Endothelial cell of umbilical vein (primary cell): Measurements from ENCODE around the gene CELA3B. TPM values are rescaled to one million over a fixed set of nuclear protein-coding genes. Genes with fewer than 3 reads are reported as not detected.

Experiments
- BruUV-seq: library from RNA; stranded (reverse); fragments of 400-500 nt; replicated peaks from 2 replicates; lab custom pipeline; 2021; lab: Mats Ljungman, UMichigan
- CTCF ChIA-PET: fragments of 300-600, 350-600 bp; sonication (Branson Sonifier 250); formaldehyde crosslinking; loops from one replicate; lab custom pipeline; 2021; ENCODE audit warnings: antibody characterized with exemption, inconsistent platforms; lab: Charles Lee
- POLR2A ChIA-PET: fragments of 300-600, 350-600 bp; sonication (Branson Sonifier 250); formaldehyde crosslinking; loops from one replicate; lab custom pipeline; 2021; ENCODE audit warnings: antibody characterized with exemption, inconsistent platforms; lab: Charles Lee
- DNase-seq: peaks from one replicate; pipeline ENCODE4 v3.0.0-alpha.2; 2011; ENCODE audit warnings: low read depth, low spot score
- FAIRE-seq: peaks from 2 replicates; lab custom pipeline; 2011; peaks lifted over from hg19 to GRCh38; lab: Jason Lieb, UNC
- H2AFZ ChIP-seq: 2 replicates; pipeline ENCODE4 v1.6.0; 2012; ENCODE audit warnings: low read depth, low read length, control low read depth, inconsistent platforms
- H3K27ac ChIP-seq: 2 replicates; pipeline ENCODE4 v1.5.1; 2011; ENCODE audit warnings: low read depth, mild to moderate bottlenecking, control low read depth, low read length, moderate library complexity; ENCODE audit not compliant: insufficient read depth
- H3K27me3 ChIP-seq, 2 experiments: 2 replicates each; pipeline versions ENCODE4 v1.6.0 to v1.6.1; 2011; ENCODE audit warnings: low read length in 2 of 2, mixed read lengths in 1 of 2; ENCODE audit not compliant: control insufficient read depth in 2 of 2, insufficient read depth in 2 of 2
- H3K36me3 ChIP-seq, 2 experiments: 2 replicates in 1 of 2; 3 replicates in 1 of 2; pipeline ENCODE4 v1.5.1; 2011; ENCODE audit warnings: low read length in 2 of 2, mild to moderate bottlenecking in 1 of 2, moderate library complexity in 1 of 2; ENCODE audit not compliant: control insufficient read depth in 2 of 2, insufficient read depth in 2 of 2; ENCODE audit errors: extremely low read depth in 1 of 2
- H3K4me1 ChIP-seq: 3 replicates; pipeline ENCODE4 v1.5.1; 2011; ENCODE audit warnings: mild to moderate bottlenecking, low read length; ENCODE audit not compliant: control insufficient read depth, insufficient read depth; ENCODE audit errors: extremely low read depth
- H3K4me2 ChIP-seq: 2 replicates; pipeline ENCODE4 v1.6.1; 2011; ENCODE audit warnings: low read length, control low read depth, mixed read lengths; ENCODE audit not compliant: insufficient read depth
- H3K4me3 ChIP-seq, 3 experiments: fragments of 200-600 bp in 1 of 3; sonication (generic), shearing (Covaris generic) in 1 of 3; replicated peaks in 1 of 3; 2 replicates each; pipeline ENCODE4 v1.5.1; 2011 to 2016; ENCODE audit warnings: control low read depth in 3 of 3, low read length in 3 of 3, mild to moderate bottlenecking in 2 of 3, inconsistent platforms in 1 of 3, low read depth in 1 of 3, moderate library complexity in 1 of 3; ENCODE audit not compliant: insufficient read depth in 1 of 3
- H3K79me2 ChIP-seq: 2 replicates; pipeline ENCODE4 v1.6.0; 2012; ENCODE audit warnings: low read length, inconsistent platforms; ENCODE audit not compliant: control insufficient read depth, insufficient read depth
- H3K9ac ChIP-seq: replicated peaks from 2 replicates; pipeline ENCODE3; 2011; ENCODE audit warnings: low read length, control low read depth; ENCODE audit not compliant: insufficient read depth; ENCODE audit errors: extremely low read depth
- H3K9me1 ChIP-seq: replicated peaks from 3 replicates; pipeline ENCODE4 v1.6.0; 2011; ENCODE audit warnings: mild to moderate bottlenecking, low read length; ENCODE audit not compliant: control insufficient read depth, insufficient read depth; ENCODE audit errors: extremely low read depth
- H3K9me3 ChIP-seq: replicated peaks from 2 replicates; pipeline ENCODE4 v1.5.1; 2012; ENCODE audit warnings: low read length, inconsistent platforms; ENCODE audit not compliant: control insufficient read depth, insufficient read depth
- H4K20me1 ChIP-seq: replicated peaks from 2 replicates; pipeline ENCODE3; 2011; ENCODE audit warnings: mild to moderate bottlenecking, low read length; ENCODE audit not compliant: control insufficient read depth, insufficient read depth; ENCODE audit errors: extremely low read depth
- FOS ChIP-seq: IDR thresholded peaks from 2 replicates; pipeline ENCODE4 v1.6.1; 2011; ENCODE audit warnings: mild to moderate bottlenecking, low read length, moderate library complexity, borderline replicate concordance; ENCODE audit not compliant: insufficient read depth
- MYC ChIP-seq: IDR thresholded peaks from one replicate; pipeline ENCODE4 v1.6.1; 2011; ENCODE audit warnings: mild to moderate bottlenecking, low read depth, low read length
- POLR2A ChIP-seq: IDR thresholded peaks from 2 replicates; pipeline ENCODE4 v1.6.1; 2012; ENCODE audit warnings: low read depth, mild to moderate bottlenecking, control low read depth, low read length
- POLR2AphosphoS5 ChIP-seq: IDR thresholded peaks from 2 replicates; pipeline ENCODE4 v1.6.1; 2012; ENCODE audit warnings: low read depth, mild to moderate bottlenecking, control low read depth, low read length, moderate library complexity; ENCODE audit not compliant: insufficient read depth
- dilution Hi-C: fragments of 300-500 bp; cut with MboI; formaldehyde crosslinking; loops from one replicate; pipeline ENCODE4 v1.15.0; 2019; ENCODE audit warnings: low sequenced_read_pairs; ENCODE audit not compliant: extremely low pct_ligation_motif_present
- intact Hi-C: fragments of 100-400 bp; cut with micrococcal nuclease; formaldehyde crosslinking; loops from one replicate; pipeline ENCODE4 v1.10.0; 2022
- polyA plus RNA-seq, 4 experiments: library from polyadenylated mRNA; depleted of rRNA in 3 of 4; stranded (reverse) in 3 of 4; unstranded in 1 of 4; fragments of >200 nt; gene quantifications; 2 replicates each; pipeline versions ENCODE4 v1.2.1 to v1.2.3, GENCODE V29; 2011 to 2012; ENCODE audit warnings: missing spikeins in 1 of 4
- total RNA-seq: library from RNA; stranded (reverse); gene quantifications from 2 replicates; pipeline ENCODE4 v1.2.3, GENCODE V29; 2021

Gene CELA3B
- total and polyA plus RNA-seq, 2 donors (not counting 3 experiments of a cell fraction or from before 2014, with no cell fraction given), result 0.32 TPM; not detected in 1

DNA sequence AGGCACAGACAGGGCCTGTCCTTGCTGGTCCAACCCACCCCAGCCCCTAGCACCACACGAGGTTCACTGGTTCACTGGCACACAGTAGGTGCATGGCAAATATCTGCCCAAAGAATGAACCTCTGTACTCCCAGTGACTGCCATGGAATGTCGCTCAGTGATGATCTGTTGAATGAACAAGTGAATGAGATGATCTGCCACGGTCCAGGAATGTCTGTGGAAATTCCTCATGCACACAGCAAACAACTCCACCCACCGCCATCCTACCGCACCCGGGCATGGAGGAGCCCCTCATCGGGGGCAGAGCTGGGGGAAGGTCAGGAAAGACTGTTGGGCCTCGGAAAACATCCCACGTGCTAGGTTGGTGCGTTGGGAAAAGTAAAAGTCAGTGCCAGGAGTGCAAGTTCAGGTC is 41.4 kb upstream of the CELA3B start:
- peaks cover 11 to 19% of the 10 kb centered on the region in 2 experiments for H3K36me3 ChIP-seq
- FAIRE-seq (peak; percentile 59), DNase-seq (peak; percentile 45)
- no peaks in the 10 kb centered on the region for H3K9me3 ChIP-seq
- peak overlapping the region; percentile 81 for H3K27ac ChIP-seq
- no peaks in the 10 kb centered on the region for H4K20me1 ChIP-seq
- peak overlapping the region; percentile 71 to 88 (median 81) for H3K4me3 ChIP-seq
- dilution Hi-C loops (no loop called here), intact Hi-C loops (loop anchor here (5.0 kb wide), 1 partner anchor 153 kb away; the partner anchor contains the start of gene USP48)
- H3K79me2 ChIP-seq, result peaks cover 68% of the 10 kb centered on the region
- no peaks in the 10 kb centered on the region for H3K9me1 ChIP-seq
- TSS peak; percentile 11 for BruUV-seq
- H2AFZ ChIP-seq, result no peak overlapping the region
- H3K4me2 ChIP-seq, result peak overlapping the region; percentile 80
- ChIA-PET POLR2A (interaction anchor here (1.0 to 1.6 kb wide), 3 partner anchors 9 to 17 kb away, joined by 3 to 6 read pairs (median 4); no protein-coding TSS in a partner anchor), CTCF (interaction anchor here (1.0 to 10.8 kb wide), 4 partner anchors 11 to 34 kb away, joined by 3 to 95 read pairs (median 4); no protein-coding TSS in a partner anchor)
- no peaks in the 10 kb centered on the region for H3K27me3 ChIP-seq
- TF ChIP-seq MYC (no peak), POLR2A (no peak)
- peak overlapping the region; percentile 94 for H3K9ac ChIP-seq
- peaks cover 63% of the 10 kb centered on the region for H3K4me1 ChIP-seq

DNA sequence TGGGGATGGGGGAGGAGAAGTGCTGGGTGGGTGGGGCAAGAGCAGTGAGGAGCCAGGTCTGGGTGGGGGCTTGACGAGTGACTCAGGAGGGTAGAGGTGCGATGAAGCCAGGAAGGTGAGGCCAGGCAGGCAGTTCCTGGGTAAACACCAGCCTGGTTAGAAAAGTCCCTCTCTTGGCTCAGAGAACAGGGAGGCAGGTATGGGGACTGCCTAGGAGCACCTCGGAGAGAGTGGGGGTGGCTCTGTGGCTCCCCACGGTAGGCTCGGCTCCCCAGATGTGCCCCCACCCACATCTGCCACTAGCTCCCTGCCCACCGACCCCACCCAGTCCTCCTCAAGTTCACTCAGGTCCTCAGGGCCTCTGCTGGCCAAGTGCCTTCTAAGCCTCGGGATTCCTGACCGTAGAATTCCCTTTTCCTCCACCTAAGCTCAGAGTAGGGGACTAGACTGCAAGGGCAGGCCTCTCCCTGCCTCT is 40.9 kb upstream of the CELA3B start:
- no peaks in the 10 kb centered on the region for H4K20me1 ChIP-seq
- no peaks in the 10 kb centered on the region for H3K27me3 ChIP-seq
- H3K36me3 ChIP-seq, result peaks cover 11 to 16% of the 10 kb centered on the region in 2 experiments
- peak overlapping the region; percentile 94 for H3K9ac ChIP-seq
- ChIA-PET CTCF (interaction anchor here (1.0 to 10.8 kb wide), 4 partner anchors 11 to 35 kb away, joined by 3 to 95 read pairs (median 4); no protein-coding TSS in a partner anchor), POLR2A (interaction anchor here (0.6 to 1.6 kb wide), 4 partner anchors 9 to 19 kb away, joined by 3 to 6 read pairs (median 4); no protein-coding TSS in a partner anchor)
- peak overlapping the region; percentile 81 for H3K27ac ChIP-seq
- dilution Hi-C loops, result no loop called here
- no TSS peak for BruUV-seq
- H3K9me3 ChIP-seq, result no peaks in the 10 kb centered on the region
- FAIRE-seq (peak; percentile 21), DNase-seq (peak; percentile 44)
- no peaks in the 10 kb centered on the region for H3K9me1 ChIP-seq
- TF ChIP-seq FOS (no peak), POLR2A (peak; percentile 98), POLR2AphosphoS5 (peak; percentile 87)
- H3K4me3 ChIP-seq, result peak overlapping the region; percentile 71 to 88 (median 81)
- intact Hi-C loops, result loop anchor here (5.0 kb wide), 1 partner anchor 154 kb away; the partner anchor contains the start of gene USP48
- H2AFZ ChIP-seq, result no peak overlapping the region
- H3K79me2 ChIP-seq, result peaks cover 63% of the 10 kb centered on the region
- H3K4me1 ChIP-seq, result peaks cover 61% of the 10 kb centered on the region
- H3K4me2 ChIP-seq, result peak overlapping the region; percentile 80
